Sigmoid colon (tissue), 7 donors: ENCODE measurements around the gene MXRA8. TPM values are rescaled to one million over a fixed set of nuclear protein-coding genes. Genes with fewer than 3 reads are reported as not detected.

Experiments
- DNase-seq: peaks from one replicate; pipeline ENCODE4 v3.0.0-alpha.2; 2019
- H3K27ac ChIP-seq, 4 donors: fragments of 200-600 bp; sonication (generic); one replicate each; pipeline ENCODE4 v1.5.1; 2016 to 2019; ENCODE audit warnings: mild to moderate bottlenecking in 1 of 4
- H3K27me3 ChIP-seq, 3 donors: fragments of 200-600 bp; sonication (generic); one replicate each; pipeline ENCODE4 v1.5.1; 2019; ENCODE audit warnings: mild to moderate bottlenecking in 1 of 3
- H3K36me3 ChIP-seq, 4 donors: fragments of 200-600 bp; sonication (generic); one replicate each; pipeline ENCODE4 v1.5.1; 2016 to 2019
- H3K4me1 ChIP-seq, 4 donors: fragments of 200-600 bp; sonication (generic); one replicate each; pipeline ENCODE4 v1.5.1; 2017 to 2019
- H3K4me3 ChIP-seq, 4 donors: fragments of 200-600 bp; sonication (generic); one replicate each; pipeline ENCODE4 v1.5.1; 2017 to 2019; ENCODE audit warnings: mild to moderate bottlenecking in 2 of 4, moderate library complexity in 1 of 4
- H3K9me3 ChIP-seq, 4 donors: fragments of 200-600 bp in 3 of 4; sonication (generic) in 3 of 4; one replicate each; pipeline versions ENCODE4 v1.5.1 to v1.6.1; 2013 to 2019
- CTCF ChIP-seq, 4 experiments: fragments of 450-650 bp in 3 of 4; fragments of 200-600 bp in 1 of 4; IDR thresholded peaks; one replicate each; pipeline ENCODE4 v1.5.1; 2016 to 2019; ENCODE audit warnings: antibody characterized with exemption in 4 of 4, mild to moderate bottlenecking in 3 of 4, moderate library complexity in 2 of 4
- EP300 ChIP-seq, 4 donors: sonication (generic); formaldehyde crosslinking; IDR thresholded peaks; one replicate each; pipeline ENCODE4 v1.6.1; 2017; ENCODE audit warnings: antibody characterized with exemption in 4 of 4
- POLR2A ChIP-seq, 2 donors: fragments of 450-650 bp; IDR thresholded peaks; one replicate each; pipeline ENCODE4 v1.6.1; 2016; ENCODE audit warnings: antibody characterized with exemption in 2 of 2, mild to moderate bottlenecking in 2 of 2, moderate library complexity in 2 of 2
- POLR2AphosphoS5 ChIP-seq, 4 donors: sonication (generic); formaldehyde crosslinking; IDR thresholded peaks; one replicate each; pipeline ENCODE4 v1.6.1; 2017; ENCODE audit warnings: antibody characterized with exemption in 4 of 4
- WGBS, 2 donors: extraction: QIAGEN DNeasy Blood & Tissue Kit; methylation state at CpG; one replicate each; pipeline ENCODE4 v1.1.7; 2013; 5-methylcytosine and 5-hydroxymethylcytosine counted together
- intact Hi-C: fragments of 100-400 bp; cut with DNase I; formaldehyde crosslinking; loops from one replicate; pipeline ENCODE4 v1.15.1; 2023
- polyA plus RNA-seq, 3 donors: library from polyadenylated mRNA; stranded (reverse); fragments of 200-250 nt; gene quantifications; one replicate each; pipeline ENCODE4 v1.2.3, GENCODE V29; 2013
- total RNA-seq, 4 donors: library from RNA; depleted of rRNA; stranded (reverse); fragments of >200 nt; gene quantifications; one replicate each; pipeline ENCODE4 v1.1.0, GENCODE V29; 2016
- donor health status: healthy with polysubstance abuse.
- donor health status: Bipolar disorder and iron deficiency.
- donor health status: healthy.

Gene MXRA8, protein sequence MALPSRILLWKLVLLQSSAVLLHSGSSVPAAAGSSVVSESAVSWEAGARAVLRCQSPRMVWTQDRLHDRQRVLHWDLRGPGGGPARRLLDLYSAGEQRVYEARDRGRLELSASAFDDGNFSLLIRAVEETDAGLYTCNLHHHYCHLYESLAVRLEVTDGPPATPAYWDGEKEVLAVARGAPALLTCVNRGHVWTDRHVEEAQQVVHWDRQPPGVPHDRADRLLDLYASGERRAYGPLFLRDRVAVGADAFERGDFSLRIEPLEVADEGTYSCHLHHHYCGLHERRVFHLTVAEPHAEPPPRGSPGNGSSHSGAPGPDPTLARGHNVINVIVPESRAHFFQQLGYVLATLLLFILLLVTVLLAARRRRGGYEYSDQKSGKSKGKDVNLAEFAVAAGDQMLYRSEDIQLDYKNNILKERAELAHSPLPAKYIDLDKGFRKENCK
- total RNA-seq (100 to 1,000 TPM in 3 of 4 donors, 10 to 100 TPM in 1; 78.8 to 234 (median 114) TPM), polyA plus RNA-seq (10 to 100 TPM in 2 of 3 donors, 1 to 10 TPM in 1; 2.8 to 26.2 (median 22.2) TPM)

GRCh38 chr1:1358433-1359271 lies at the start of gene MXRA8:
Gene MXRA8 (minus strand): TSS chr1:1358555. CDS start chr1:1358504, 51 bp downstream.
- H3K4me3 ChIP-seq: peak within 1 kb of the TSS; percentile 65 to 76 (median 68)
- no peaks in the 10 kb centered on the region for H3K9me3 ChIP-seq
- H3K27ac ChIP-seq: peak within 1 kb of the TSS; percentile 86 to 95 (median 94)
- H3K4me1 ChIP-seq: peaks cover 0 to 83% (median 72%) of the 10 kb centered on the region in 4 donors
- intact Hi-C loops: no loop called here
- peaks cover 5 to 15% (median 7%) of the 10 kb centered on the region in 4 donors for H3K36me3 ChIP-seq
- peak; percentile 95 for DNase-seq
- TF ChIP-seq POLR2AphosphoS5 (IDR thresholded peaks at IDR 0.05) (peak; percentile 62 to 85 (median 77)), CTCF (IDR thresholded peaks at IDR 0.05) (no peak), POLR2A (IDR thresholded peaks at IDR 0.05) (peak; percentile 48 to 49)
- H3K27me3 ChIP-seq: no peaks in the 10 kb centered on the region
- 12 to 26% methylated on average over 29 of the region's 29 CpGs for WGBS, 2 donors

- peaks cover 0 to 29% (median 14%) of the 10 kb centered on the region in 4 donors for H3K36me3 ChIP-seq
- DNase-seq: no peak
- H3K27me3 ChIP-seq: no peaks in the 10 kb centered on the region
- peak overlapping the region; percentile 85 to 99 (median 96) for H3K4me3 ChIP-seq
- peak overlapping the region; percentile 86 to 95 (median 93) for H3K27ac ChIP-seq
- H3K4me1 ChIP-seq: peaks cover 0 to 44% (median 37%) of the 10 kb centered on the region in 4 donors
- intact Hi-C loops: no loop called here
- H3K9me3 ChIP-seq: no peaks in the 10 kb centered on the region
- 11 to 15% methylated on average over 41 of the region's 41 CpGs for WGBS, 2 donors
- TF ChIP-seq CTCF (IDR thresholded peaks at IDR 0.05) (peak in 2 of 4 experiments; percentile 17 to 26), EP300 (IDR thresholded peaks at IDR 0.05) (no peak)
Observed at GRCh38 chr1:1407636-1408318, 49.4 kb upstream of the MXRA8 start.

GRCh38 chr1:1406821-1407635 lies 48.7 kb upstream of the MXRA8 start, which contains the start of gene MRPL20:
Gene MRPL20 (minus strand): TSS chr1:1407293. CDS start chr1:1407217, 76 bp downstream.
- Histone ChIP-seq H3K36me3 (peaks cover 0 to 37% (median 18%) of the 10 kb centered on the region in 4 donors), H3K4me1 (peaks cover 0 to 44% (median 37%) of the 10 kb centered on the region in 4 donors), H3K27me3 (no peaks in the 10 kb centered on the region), H3K27ac (peak within 1 kb of the TSS; percentile 86 to 95 (median 93)), H3K4me3 (peak within 1 kb of the TSS; percentile 85 to 99 (median 96)), H3K9me3 (no peaks in the 10 kb centered on the region)
- intact Hi-C loops: no loop called here
- 1% methylated on average over 98 of the region's 98 CpGs for WGBS, 2 donors
- TF ChIP-seq EP300 (IDR thresholded peaks at IDR 0.05) (no peak), CTCF (IDR thresholded peaks at IDR 0.05) (no peak), POLR2A (IDR thresholded peaks at IDR 0.05) (peak; percentile 51 to 80), POLR2AphosphoS5 (IDR thresholded peaks at IDR 0.05) (peak; percentile 87 to 96 (median 94))
- peak; percentile 97 for DNase-seq
